Measurements from ENCODE around the gene TTC7B.

DNA sequence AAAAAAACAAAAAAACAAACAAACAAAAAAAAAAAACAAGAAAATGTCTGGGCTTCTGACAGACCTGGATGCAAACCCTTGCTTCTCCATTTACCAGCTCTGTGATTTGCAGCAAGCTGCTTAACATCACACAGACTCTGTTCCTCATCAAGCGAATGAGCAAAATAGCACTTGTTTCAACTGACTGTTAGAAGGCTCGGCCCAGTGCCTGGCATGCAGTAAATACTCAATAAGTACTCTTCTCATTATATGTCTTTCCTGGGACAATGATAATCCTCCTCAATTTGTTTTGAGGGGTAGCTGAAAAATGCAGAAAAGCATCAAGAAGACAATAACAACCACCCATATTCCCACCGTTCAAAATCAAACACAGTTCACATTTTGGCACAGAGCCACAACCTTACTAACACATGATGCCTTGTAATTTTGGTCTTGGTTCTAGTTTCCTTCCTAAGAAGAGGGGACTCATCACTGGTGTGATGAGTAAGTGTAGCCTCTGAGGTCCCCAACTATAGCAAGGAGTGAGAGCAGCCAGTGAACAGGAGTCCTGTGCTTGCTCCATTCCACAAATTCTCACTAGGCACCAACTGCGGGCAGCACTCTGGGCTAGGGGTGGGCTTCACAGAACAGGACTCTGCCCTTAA lies 60.4 kb downstream of the TTC7B start:
- TF ChIP-seq, protein P1, sequence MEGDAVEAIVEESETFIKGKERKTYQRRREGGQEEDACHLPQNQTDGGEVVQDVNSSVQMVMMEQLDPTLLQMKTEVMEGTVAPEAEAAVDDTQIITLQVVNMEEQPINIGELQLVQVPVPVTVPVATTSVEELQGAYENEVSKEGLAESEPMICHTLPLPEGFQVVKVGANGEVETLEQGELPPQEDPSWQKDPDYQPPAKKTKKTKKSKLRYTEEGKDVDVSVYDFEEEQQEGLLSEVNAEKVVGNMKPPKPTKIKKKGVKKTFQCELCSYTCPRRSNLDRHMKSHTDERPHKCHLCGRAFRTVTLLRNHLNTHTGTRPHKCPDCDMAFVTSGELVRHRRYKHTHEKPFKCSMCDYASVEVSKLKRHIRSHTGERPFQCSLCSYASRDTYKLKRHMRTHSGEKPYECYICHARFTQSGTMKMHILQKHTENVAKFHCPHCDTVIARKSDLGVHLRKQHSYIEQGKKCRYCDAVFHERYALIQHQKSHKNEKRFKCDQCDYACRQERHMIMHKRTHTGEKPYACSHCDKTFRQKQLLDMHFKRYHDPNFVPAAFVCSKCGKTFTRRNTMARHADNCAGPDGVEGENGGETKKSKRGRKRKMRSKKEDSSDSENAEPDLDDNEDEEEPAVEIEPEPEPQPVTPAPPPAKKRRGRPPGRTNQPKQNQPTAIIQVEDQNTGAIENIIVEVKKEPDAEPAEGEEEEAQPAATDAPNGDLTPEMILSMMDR (conservative IDR thresholded peaks at IDR 0.05), result no peak
- TF ChIP-seq ZFX (IDR thresholded peaks at IDR 0.05), result no peak

Measured in C4-2B (cell line).